ENCODE data around the gene PLIN4. TPM values are rescaled to one million over a fixed set of nuclear protein-coding genes. Genes with fewer than 3 reads are reported as not detected.

PLIN4 gene
- total and polyA plus RNA-seq, 2 donors from 2014 or later = 1.6 to 2.2 TPM

GRCh38 chr19:4496304-4496703 is 22.0 kb downstream of the PLIN4 start:
- DNase-seq (no peak), FAIRE-seq (no peak)
- H3K27ac ChIP-seq (ENCODE audit: low read depth in 2 of 2, low read length in 2 of 2) = no peak overlapping the region
- H3K9ac ChIP-seq (ENCODE audit: low read length in 3 of 3) = no peak overlapping the region
- peaks cover 5 to 22% (median 13%) of the 10 kb centered on the region in 3 donors for H3K36me3 ChIP-seq (ENCODE audit: control insufficient read depth in 2 of 3, insufficient read depth in 3 of 3, low read length in 3 of 3)
- H3K4me1 ChIP-seq (ENCODE audit: control insufficient read depth in 2 of 3, insufficient read depth in 2 of 3, low read depth in 1 of 3, low read length in 3 of 3) = peaks cover 0 to 3% (median 0%) of the 10 kb centered on the region in 3 donors
- intact Hi-C loops (cut with DNase I) = no loop called here
- no peak for TF ChIP-seq CTCF (IDR thresholded peaks at IDR 0.05; ENCODE audit: borderline replicate concordance, extremely low read depth, insufficient read depth)
- H3K4me3 ChIP-seq (ENCODE audit: low read length in 3 of 3) = no peak overlapping the region
- H3K9me3 ChIP-seq (ENCODE audit: control insufficient read depth in 2 of 3, insufficient read depth in 1 of 3, low read length in 3 of 3) = peaks cover 0 to 3% (median 0%) of the 10 kb centered on the region in 3 donors
- H3K27me3 ChIP-seq (ENCODE audit: control insufficient read depth, insufficient read depth, low read length) = no peaks in the 10 kb centered on the region

GRCh38 chr19:4495471-4495870 is 22.8 kb downstream of the PLIN4 start:
- no peak for DNase-seq
- peaks cover 5 to 22% (median 13%) of the 10 kb centered on the region in 3 donors for H3K36me3 ChIP-seq (ENCODE audit: control insufficient read depth in 2 of 3, insufficient read depth in 3 of 3, low read length in 3 of 3)
- no peak overlapping the region for H3K4me3 ChIP-seq (ENCODE audit: low read length in 3 of 3)
- H3K27me3 ChIP-seq (ENCODE audit: control insufficient read depth, insufficient read depth, low read length) = no peaks in the 10 kb centered on the region
- intact Hi-C loops (cut with DNase I) = no loop called here
- TF ChIP-seq CTCF (IDR thresholded peaks at IDR 0.05; ENCODE audit: borderline replicate concordance, extremely low read depth, insufficient read depth) = no peak
- peaks cover 0 to 3% (median 0%) of the 10 kb centered on the region in 3 donors for H3K4me1 ChIP-seq (ENCODE audit: control insufficient read depth in 2 of 3, insufficient read depth in 2 of 3, low read depth in 1 of 3, low read length in 3 of 3)
- peaks cover 0 to 3% (median 0%) of the 10 kb centered on the region in 3 donors for H3K9me3 ChIP-seq (ENCODE audit: control insufficient read depth in 2 of 3, insufficient read depth in 1 of 3, low read length in 3 of 3)
- FAIRE-seq = no peak
- no peak overlapping the region for H3K27ac ChIP-seq (ENCODE audit: low read depth in 2 of 2, low read length in 2 of 2)
- H3K9ac ChIP-seq (ENCODE audit: low read length in 3 of 3) = no peak overlapping the region

- Histone ChIP-seq H3K36me3 (ENCODE audit: control insufficient read depth in 2 of 3, insufficient read depth in 3 of 3, low read length in 3 of 3) (peaks cover 5 to 26% (median 13%) of the 10 kb centered on the region in 3 donors), H3K9ac (ENCODE audit: low read length in 3 of 3) (no peak overlapping the region), H3K4me3 (ENCODE audit: low read length in 3 of 3) (no peak overlapping the region), H3K9me3 (ENCODE audit: control insufficient read depth in 2 of 3, insufficient read depth in 1 of 3, low read length in 3 of 3) (peaks cover 0 to 3% (median 0%) of the 10 kb centered on the region in 3 donors), H3K27me3 (ENCODE audit: control insufficient read depth, insufficient read depth, low read length) (no peaks in the 10 kb centered on the region), H3K4me1 (ENCODE audit: control insufficient read depth in 2 of 3, insufficient read depth in 2 of 3, low read depth in 1 of 3, low read length in 3 of 3) (peaks cover 0 to 3% (median 0%) of the 10 kb centered on the region in 3 donors), H3K27ac (ENCODE audit: low read depth in 2 of 2, low read length in 2 of 2) (no peak overlapping the region)
- intact Hi-C loops (cut with DNase I) = no loop called here
- DNase-seq = no peak
- no peak for TF ChIP-seq CTCF (IDR thresholded peaks at IDR 0.05; ENCODE audit: borderline replicate concordance, extremely low read depth, insufficient read depth)
- no peak for FAIRE-seq
Observed at GRCh38 chr19:4494691-4495064, 23.6 kb downstream of the PLIN4 start.

Measured in kidney (tissue), 14 donors.